HepG2 (cell line): Measurements from ENCODE around the gene DCDC2. TPM values are rescaled to one million over a fixed set of nuclear protein-coding genes. Genes with fewer than 3 reads are reported as not detected.

ENCODE experiments used
- ATAC-seq: fragments of 200-7000 bp; cut with Tn5 transposase; 3 replicates; pipeline ENCODE4 v1.9.1; 2020; ENCODE audit warnings: mild to moderate bottlenecking, moderate library complexity
- BruUV-seq: library from RNA; stranded (reverse); fragments of 400-500 nt; replicated peaks from 2 replicates; lab custom pipeline; 2021; lab: Mats Ljungman, UMichigan
- CTCF ChIA-PET: fragments of 300-600 bp; formaldehyde crosslinking; extraction: SDS; loops from one replicate; lab custom pipeline; 2021; ENCODE audit warnings: low total read pairs, inconsistent platforms, low intra/inter-chr PET ratio; lab: Yijun Ruan, JAX
- POLR2A ChIA-PET: fragments of 350-600 bp; sonication (Branson Sonifier 250); formaldehyde crosslinking; loops from one replicate; lab custom pipeline; 2020; ENCODE audit warnings: antibody characterized with exemption, inconsistent platforms; lab: Yijun Ruan, JAX
- DNase-seq: peaks from one replicate; pipeline ENCODE4 v3.0.0-alpha.2; 2015; ENCODE audit warnings: low spot score
- FAIRE-seq: peaks from 3 replicates; lab custom pipeline; 2011; peaks lifted over from hg19 to GRCh38; lab: Jason Lieb, UNC
- H2AFZ ChIP-seq: one replicate; pipeline ENCODE4 v1.6.1; 2011; ENCODE audit warnings: low read length, inconsistent platforms
- H3K27ac ChIP-seq: fragments of 300-600 bp; 3 replicates; pipeline ENCODE4 v1.8.0; 2011; ENCODE audit warnings: mixed run types, mild to moderate bottlenecking, mixed read lengths, low read length, inconsistent platforms; ENCODE audit not compliant: insufficient read depth; ENCODE audit errors: extremely low read length
- H3K27me3 ChIP-seq, 2 experiments: fragments of 200-600 bp in 1 of 2; 2 replicates in 1 of 2; 3 replicates in 1 of 2; pipeline versions ENCODE4 v1.6.0 to v1.8.0; 2011; ENCODE audit warnings: low read length in 2 of 2, mild to moderate bottlenecking in 2 of 2, moderate library complexity in 2 of 2, inconsistent platforms in 1 of 2; ENCODE audit not compliant: insufficient read depth in 2 of 2, control insufficient read depth in 1 of 2
- H3K36me3 ChIP-seq, 2 experiments: fragments of 200-600 bp in 1 of 2; replicated peaks in 1 of 2; 2 replicates in 1 of 2; 3 replicates in 1 of 2; pipeline versions ENCODE4 v1.5.1 to v1.8.0; 2011; ENCODE audit warnings: low read length in 2 of 2, inconsistent platforms in 1 of 2; ENCODE audit not compliant: insufficient read depth in 2 of 2, control insufficient read depth in 1 of 2
- H3K4me1 ChIP-seq: 2 replicates; pipeline ENCODE4 v1.5.1; 2012; ENCODE audit warnings: low read length, inconsistent platforms; ENCODE audit not compliant: insufficient read depth
- H3K4me2 ChIP-seq: 2 replicates; pipeline ENCODE4 v1.6.0; 2011; ENCODE audit warnings: low read depth, low read length, inconsistent platforms
- H3K4me3 ChIP-seq, 3 experiments: fragments of 200-600 bp in 1 of 3; sonication (generic), shearing (Covaris generic) in 1 of 3; replicated peaks in 1 of 3; 2 replicates each; pipeline ENCODE4 v1.5.1; 2011 to 2016; ENCODE audit warnings: low read length in 3 of 3, inconsistent platforms in 2 of 3, low read depth in 2 of 3, mild to moderate bottlenecking in 2 of 3, control low read depth in 1 of 3, mixed read lengths in 1 of 3; ENCODE audit not compliant: insufficient read depth in 1 of 3
- H3K79me2 ChIP-seq: one replicate; pipeline ENCODE4 v1.6.1; 2011; ENCODE audit warnings: low read length, inconsistent platforms; ENCODE audit not compliant: insufficient read depth
- H3K9ac ChIP-seq: 2 replicates; pipeline ENCODE4 v1.6.0; 2011; ENCODE audit warnings: mild to moderate bottlenecking, low read depth, low read length, inconsistent platforms; ENCODE audit not compliant: insufficient read depth
- H3K9me3 ChIP-seq: 2 replicates; pipeline ENCODE4 v1.5.1; 2012; ENCODE audit warnings: mild to moderate bottlenecking, low read length
- H4K20me1 ChIP-seq: 2 replicates; pipeline ENCODE4 v1.6.0; 2011; ENCODE audit warnings: inconsistent platforms, mild to moderate bottlenecking, low read length, moderate library complexity; ENCODE audit not compliant: insufficient read depth
- BCL3 ChIP-seq: sonication (generic); formaldehyde crosslinking; IDR thresholded peaks from 2 replicates; pipeline ENCODE4 v1.5.1; 2020; ENCODE audit warnings: mild to moderate bottlenecking, missing genetic modification reagents, moderate library complexity
- CC2D1A ChIP-seq: sonication (generic); formaldehyde crosslinking; IDR thresholded peaks from 2 replicates; pipeline ENCODE4 v1.8.1; 2023; ENCODE audit warnings: mild to moderate bottlenecking, missing genetic modification reagents
- CCAR2 ChIP-seq: fragments of 200-400 bp; formaldehyde crosslinking; optimal IDR thresholded peaks from 2 replicates; pipeline ENCODE3; 2018; ENCODE audit warnings: low read depth, mild to moderate bottlenecking, low read length, moderate library complexity
- CENPX ChIP-seq: sonication (generic); formaldehyde crosslinking; IDR thresholded peaks from 2 replicates; pipeline ENCODE4 v1.9.0; 2021; ENCODE audit warnings: mild to moderate bottlenecking, missing genetic modification reagents, moderate library complexity
- DZIP1 ChIP-seq: sonication (generic); formaldehyde crosslinking; IDR thresholded peaks from 2 replicates; pipeline ENCODE4 v1.5.0; 2020; ENCODE audit warnings: mild to moderate bottlenecking, missing genetic modification reagents
- FLYWCH1 ChIP-seq: sonication (generic); formaldehyde crosslinking; IDR thresholded peaks from 2 replicates; pipeline ENCODE4 v1.8.1; 2023; ENCODE audit warnings: mild to moderate bottlenecking, missing genetic modification reagents
- HMG20A ChIP-seq: IDR thresholded peaks from 2 replicates; pipeline ENCODE4 v1.6.1; 2016; ENCODE audit warnings: borderline replicate concordance
- MLLT10 ChIP-seq: sonication (generic); formaldehyde crosslinking; IDR thresholded peaks from 2 replicates; pipeline ENCODE4 v1.4.0; 2020; ENCODE audit warnings: missing genetic modification reagents
- REXO4 ChIP-seq: sonication (generic); formaldehyde crosslinking; IDR thresholded peaks from 2 replicates; pipeline ENCODE4 v1.8.0; 2022; ENCODE audit warnings: missing genetic modification reagents, mild to moderate bottlenecking, borderline replicate concordance
- SATB2 ChIP-seq: sonication (generic); formaldehyde crosslinking; IDR thresholded peaks from 2 replicates; pipeline ENCODE4 v1.5.0; 2020; ENCODE audit warnings: missing genetic modification reagents
- WGBS: methylation state at CpG from one replicate; pipeline ENCODE4 v1.1.6; 2017; ENCODE audit warnings: low lambda C conversion rate; 5-methylcytosine and 5-hydroxymethylcytosine counted together
- in situ Hi-C: cut with HindIII; loops from 2 replicates; pipeline ENCODE4 v1.10.0; 2017; ENCODE audit warnings: low pct_unique_long_range_greater_than_20kb; ENCODE audit not compliant: extremely low pct_ligation_motif_present
- intact Hi-C: fragments of 100-400 bp; cut with micrococcal nuclease; formaldehyde crosslinking; loops from one replicate; pipeline ENCODE4 v1.10.0; 2022; ENCODE audit not compliant: unreplicated experiment
- polyA plus RNA-seq, 8 experiments: library from polyadenylated mRNA; depleted of rRNA in 3 of 8; stranded (reverse) in 7 of 8; unstranded in 1 of 8; fragments of >200 nt; fragmentation: Illumina TruSeq in 4 of 8; extraction: Trizol in 4 of 8; gene quantifications; 2 replicates each; pipeline versions ENCODE4 v1.2.1 to v1.2.3, GENCODE V29; 2011 to 2016; ENCODE audit warnings: low read depth in 4 of 8, missing spikeins in 1 of 8, mixed read lengths in 1 of 8; ENCODE audit not compliant: insufficient read depth in 1 of 8
- total RNA-seq, 5 experiments: library from RNA; depleted of rRNA; stranded (reverse); fragments of >200 nt; fragmentation: Illumina TruSeq; extraction: Trizol; gene quantifications; 2 replicates each; pipeline ENCODE4 v1.2.3, GENCODE V29; 2016; ENCODE audit warnings: low read depth in 1 of 5

Gene DCDC2
- total and polyA plus RNA-seq, 2 of the 13 experiments (the other 11 are each of a cell fraction or from before 2014, with no cell fraction given), result 9.0 to 36.2 TPM

DNA sequence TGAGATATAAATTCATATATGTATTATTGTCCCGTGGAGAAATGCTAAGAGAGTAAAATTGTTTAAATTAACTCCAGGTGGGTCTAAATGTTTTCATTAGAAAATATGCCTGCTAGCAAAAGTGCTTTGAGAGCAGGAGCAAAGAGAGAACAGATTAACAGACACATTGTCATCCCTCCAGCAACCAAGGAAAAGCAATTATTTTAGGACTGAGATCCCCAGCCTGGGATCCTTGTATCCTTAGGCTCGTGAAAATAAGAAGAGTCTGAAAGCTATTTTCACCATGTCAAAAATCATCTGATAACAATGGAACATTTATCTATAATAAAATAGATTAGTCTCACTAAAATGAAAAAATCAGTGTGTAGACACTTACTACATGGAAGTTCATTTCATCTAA lies 33.3 kb upstream of the DCDC2 start:
- BruUV-seq, result no TSS peak
- POLR2A ChIA-PET, result no interaction called here
- H3K79me2 ChIP-seq, result no peaks in the 10 kb centered on the region
- peaks cover 2% of the 10 kb centered on the region; the same call in 1 of the 2 replicates for H3K9me3 ChIP-seq
- DNase-seq (no peak), FAIRE-seq (no peak), ATAC-seq (no peak)
- 88% methylated on average over 2 of the region's 2 CpGs for WGBS
- H3K4me2 ChIP-seq, result no peak overlapping the region
- H3K9ac ChIP-seq, result no peak overlapping the region
- in situ Hi-C loops, result loop anchor here (10.0 kb wide), 1 partner anchor 326 kb away; no protein-coding TSS in a partner anchor
- no peaks in the 10 kb centered on the region for H3K36me3 ChIP-seq
- no peak overlapping the region for H3K4me3 ChIP-seq
- intact Hi-C loops, result no loop called here
- no peak overlapping the region for H2AFZ ChIP-seq
- CTCF ChIA-PET, result interaction anchor here (4.6 kb wide), 1 partner anchor 109 kb away, joined by 112 read pairs; no protein-coding TSS in a partner anchor
- peaks cover 45% of the 10 kb centered on the region for H3K4me1 ChIP-seq
- H3K27me3 ChIP-seq, result no peaks in the 10 kb centered on the region
- H4K20me1 ChIP-seq, result no peaks in the 10 kb centered on the region
- TF ChIP-seq FLYWCH1 (CRISPR knock-in tag) (no peak), CCAR2 (no peak), CC2D1A (CRISPR knock-in tag) (no peak), MLLT10 (CRISPR knock-in tag) (no peak), BCL3 (no peak), REXO4 (CRISPR knock-in tag) (no peak), SATB2 (CRISPR knock-in tag) (no peak), HMG20A (no peak), CENPX (CRISPR knock-in tag) (no peak), DZIP1 (CRISPR knock-in tag) (no peak)
- TF ChIP-seq, all 625 proteins: peak for 0
- no peak overlapping the region for H3K27ac ChIP-seq
